HG03196 (cell line): Measurements from ENCODE around the gene CFAP74.

Experiments used
- ATAC-seq: cut with Tn5 transposase; IDR thresholded peaks from one replicate; pipeline ENCODE4 v1.9.1; 2021; ENCODE audit not compliant: unreplicated experiment

CFAP74 gene, protein sequence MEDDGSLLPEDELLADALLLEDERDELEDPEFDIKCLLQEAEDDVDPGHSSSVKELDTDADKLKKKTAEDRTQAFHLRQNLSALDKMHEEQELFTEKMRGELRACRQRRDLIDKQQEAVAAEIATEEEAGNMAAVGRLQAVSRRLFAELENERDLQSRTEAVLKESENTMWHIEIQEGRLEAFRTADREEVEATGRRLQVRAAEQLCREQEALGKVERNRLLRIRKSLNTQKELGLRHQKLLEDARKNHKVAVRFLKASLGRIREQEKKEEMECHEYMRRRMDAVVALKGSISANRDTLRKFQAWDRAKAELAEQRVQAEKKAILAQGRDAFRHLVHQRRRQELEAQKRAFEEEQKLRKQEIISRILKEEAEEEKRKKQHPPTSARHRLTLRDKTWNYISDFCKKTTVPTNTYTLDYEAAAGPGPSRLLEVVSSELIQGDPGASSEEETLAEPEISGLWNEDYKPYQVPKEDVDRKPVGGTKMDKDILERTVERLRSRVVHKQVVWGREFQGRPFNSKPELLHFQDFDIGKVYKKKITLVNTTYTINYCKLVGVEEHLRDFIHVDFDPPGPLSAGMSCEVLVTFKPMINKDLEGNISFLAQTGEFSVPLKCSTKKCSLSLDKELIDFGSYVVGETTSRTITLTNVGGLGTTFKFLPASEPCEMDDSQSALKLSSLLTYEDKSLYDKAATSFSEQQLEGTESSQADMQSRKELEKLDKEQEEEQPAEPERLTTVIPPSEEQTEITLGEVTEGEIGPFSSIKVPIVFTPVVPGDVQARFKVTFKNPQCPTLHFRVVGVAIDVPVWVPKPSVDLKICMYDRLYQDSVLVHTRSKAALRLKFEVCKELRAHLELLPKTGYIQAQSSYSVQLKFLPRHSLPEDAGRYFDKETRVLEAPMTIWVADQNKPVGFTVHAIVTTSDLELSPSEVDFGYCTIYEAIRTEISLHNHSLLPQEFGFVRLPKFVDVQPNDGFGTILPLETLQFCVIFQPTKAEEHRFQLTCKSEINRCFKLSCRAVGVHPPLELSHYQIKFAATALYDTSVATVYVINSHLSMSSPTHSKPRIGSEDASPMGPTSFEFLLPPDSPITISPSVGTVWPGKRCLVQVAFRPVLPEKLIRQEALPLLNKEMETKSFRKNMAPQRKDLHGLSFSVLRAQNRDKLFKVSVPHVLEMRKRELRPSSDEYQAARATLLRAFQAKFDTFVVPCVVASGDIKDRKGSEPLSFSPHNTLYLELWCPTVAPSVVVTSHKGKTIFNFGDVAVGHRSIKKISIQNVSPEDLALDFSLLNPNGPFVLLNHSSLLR (N-terminal part only)

DNA sequence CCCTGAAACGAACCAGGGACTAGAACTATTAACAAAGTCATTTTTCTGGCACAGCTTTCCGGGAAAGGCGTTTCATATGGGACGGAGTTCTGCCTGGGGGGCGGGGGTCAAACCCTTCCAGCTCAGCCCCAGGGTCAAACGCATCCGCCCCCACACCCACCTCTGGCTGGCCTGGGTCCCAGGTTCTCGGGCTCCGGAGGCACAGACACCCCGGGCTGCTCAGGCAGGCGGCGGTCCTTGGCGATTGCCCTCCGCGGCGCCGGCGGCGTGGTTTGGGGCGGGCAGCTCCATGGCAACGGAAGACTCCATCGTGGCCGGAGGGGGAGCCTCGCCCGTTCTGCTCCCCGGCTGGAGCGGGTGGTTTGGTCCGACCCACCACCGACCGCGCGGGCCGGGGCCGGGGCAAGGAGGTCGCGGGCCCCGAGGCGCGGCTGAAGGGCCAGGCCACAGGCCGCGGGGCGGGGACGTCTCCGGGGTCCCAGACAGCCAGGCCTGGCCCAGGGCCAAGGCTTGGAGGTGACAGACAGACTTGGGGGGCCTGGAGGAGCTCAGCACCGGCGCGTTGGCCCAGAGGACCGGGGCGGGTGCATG is at the start of gene CFAP74:
Gene CFAP74 (minus strand): TSS at position 246 of the 591 bp plus-strand sequence. CDS start 12,830 bp downstream, outside the sequence.
- no peak for ATAC-seq

DNA sequence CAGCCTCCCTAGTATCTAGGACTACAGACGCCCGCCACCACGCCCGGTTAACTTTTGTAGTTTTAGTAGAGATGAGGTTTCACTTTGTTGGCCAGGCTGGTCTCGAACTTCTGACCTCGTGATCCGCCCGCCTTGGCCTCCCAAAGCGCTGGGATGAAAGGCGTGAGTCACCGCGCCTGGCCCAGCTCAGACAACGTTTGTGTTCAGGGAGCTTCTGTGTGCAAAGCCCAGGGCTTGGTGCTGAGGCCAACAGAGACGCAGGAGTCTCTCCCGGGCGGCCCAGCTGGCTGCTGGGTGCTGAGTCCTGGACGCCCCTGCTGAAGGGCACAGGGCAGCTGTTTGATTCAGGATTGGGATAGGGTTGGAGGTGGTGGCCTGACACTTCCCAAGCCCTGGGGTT is 49.6 kb upstream of the CFAP74 start:
- ATAC-seq = no peak

DNA sequence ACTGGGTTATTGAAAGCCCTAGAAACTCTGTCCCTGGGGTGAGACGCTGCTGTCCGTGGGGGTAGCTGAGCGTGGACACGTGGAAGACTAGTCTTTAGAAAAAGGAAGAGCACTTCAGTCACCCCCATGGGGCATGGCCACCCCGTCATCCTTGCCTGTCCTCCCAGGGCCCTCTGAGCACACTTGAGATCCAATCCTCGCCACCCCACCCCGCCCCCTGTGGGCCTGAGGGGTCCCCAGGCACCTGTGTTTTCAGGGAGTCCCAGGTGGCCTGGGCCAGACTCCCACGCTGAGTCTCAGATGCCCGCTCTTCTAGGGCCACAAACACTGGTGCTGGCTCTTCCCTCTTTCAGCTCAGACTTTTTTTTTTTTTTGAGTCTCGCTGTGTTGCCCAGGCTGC is 49.2 kb upstream of the CFAP74 start:
- no peak for ATAC-seq

DNA sequence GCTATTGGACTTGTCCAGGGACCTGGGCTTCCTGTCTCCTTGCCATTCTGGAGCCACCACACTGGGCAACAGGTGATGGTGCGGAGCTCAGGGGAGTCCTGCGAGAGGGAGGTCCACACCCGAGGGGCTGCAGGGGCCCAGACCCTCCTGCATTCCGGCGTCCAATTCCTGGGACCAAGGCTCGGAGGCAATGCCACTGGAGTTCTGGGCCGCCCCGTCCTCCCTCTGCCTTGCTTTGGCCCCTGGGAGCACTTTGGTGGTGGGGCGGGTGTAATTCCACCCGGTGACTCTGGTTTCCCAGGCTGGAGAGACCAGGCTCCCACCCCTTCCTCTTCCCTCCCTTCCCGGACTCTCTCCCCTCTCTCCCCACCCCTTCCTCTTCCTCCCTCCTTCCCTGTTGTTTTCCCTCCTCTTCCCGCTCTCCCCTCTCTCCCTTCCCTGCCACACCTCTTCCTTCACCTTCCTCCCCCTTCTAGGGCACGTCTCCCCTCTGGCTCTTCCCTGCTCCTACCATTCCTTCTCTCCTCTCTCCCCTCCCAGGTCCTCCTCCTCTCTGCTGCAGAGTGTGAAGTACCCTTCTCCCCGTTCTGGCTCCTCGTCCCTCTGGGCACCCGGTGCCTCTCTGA is 48.6 kb upstream of the CFAP74 start:
- ATAC-seq = no peak

DNA sequence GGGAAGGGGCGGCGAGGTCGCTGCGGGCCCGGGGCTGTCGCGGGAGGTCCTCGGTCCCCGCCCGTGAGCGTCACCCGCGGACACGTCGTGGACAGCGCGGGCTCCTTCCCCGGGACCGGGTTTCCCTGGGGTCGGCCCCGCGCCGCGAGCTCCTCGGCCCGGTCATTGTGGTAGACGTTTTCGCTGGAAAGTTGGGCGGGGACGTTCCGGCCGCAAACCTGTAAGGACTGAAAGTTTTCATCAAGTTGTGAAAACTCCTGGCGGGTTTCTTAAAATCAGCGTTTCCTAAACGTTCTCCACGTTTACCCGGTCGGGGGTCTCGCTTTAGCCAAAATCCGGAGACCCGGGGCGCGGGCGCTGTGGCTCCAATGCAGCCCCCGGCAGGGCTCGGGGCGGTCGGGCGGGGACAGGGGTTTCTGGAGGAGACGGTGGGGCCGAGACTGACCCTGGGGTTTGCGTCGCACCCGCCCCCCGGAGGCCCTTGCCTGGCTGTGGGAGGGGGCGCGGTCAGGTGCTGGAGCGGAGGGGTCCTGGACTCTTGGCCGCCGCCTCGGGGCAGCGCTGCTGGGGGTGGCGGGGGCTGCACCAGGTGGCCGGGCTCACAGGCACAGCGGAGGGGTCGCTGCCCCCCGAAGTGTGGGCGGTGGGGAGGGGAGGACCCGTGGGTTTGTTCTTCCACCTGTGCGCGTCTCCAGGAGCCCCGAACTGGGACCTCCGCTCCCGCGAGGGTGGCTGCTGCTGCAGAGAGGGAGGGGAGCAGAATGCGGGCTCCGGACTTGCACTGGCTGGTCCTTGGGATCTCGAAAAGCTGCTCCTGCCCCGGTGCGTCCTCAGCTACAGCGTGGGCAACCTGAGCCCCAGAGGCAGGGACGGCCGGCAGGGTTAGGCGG is 47.5 kb upstream of the CFAP74 start:
- ATAC-seq = no peak

DNA sequence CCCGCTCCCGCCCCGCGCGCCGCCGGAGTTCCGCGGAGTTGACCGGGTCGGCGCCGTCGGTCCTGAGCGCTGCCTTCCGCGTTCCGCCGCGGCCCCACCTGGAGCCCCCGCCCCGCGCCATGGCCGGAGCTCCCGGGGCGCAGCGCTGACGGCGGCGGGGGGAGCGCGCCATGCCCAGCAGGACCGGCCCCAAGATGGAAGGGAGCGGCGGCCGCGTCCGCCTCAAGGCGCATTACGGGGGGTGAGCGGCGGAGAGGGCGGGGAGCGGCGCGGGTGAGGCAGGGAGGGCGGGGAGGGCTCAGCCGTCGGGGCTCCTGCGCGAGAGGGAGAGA is 46.8 kb upstream of the CFAP74 start:
- ATAC-seq = no peak

DNA sequence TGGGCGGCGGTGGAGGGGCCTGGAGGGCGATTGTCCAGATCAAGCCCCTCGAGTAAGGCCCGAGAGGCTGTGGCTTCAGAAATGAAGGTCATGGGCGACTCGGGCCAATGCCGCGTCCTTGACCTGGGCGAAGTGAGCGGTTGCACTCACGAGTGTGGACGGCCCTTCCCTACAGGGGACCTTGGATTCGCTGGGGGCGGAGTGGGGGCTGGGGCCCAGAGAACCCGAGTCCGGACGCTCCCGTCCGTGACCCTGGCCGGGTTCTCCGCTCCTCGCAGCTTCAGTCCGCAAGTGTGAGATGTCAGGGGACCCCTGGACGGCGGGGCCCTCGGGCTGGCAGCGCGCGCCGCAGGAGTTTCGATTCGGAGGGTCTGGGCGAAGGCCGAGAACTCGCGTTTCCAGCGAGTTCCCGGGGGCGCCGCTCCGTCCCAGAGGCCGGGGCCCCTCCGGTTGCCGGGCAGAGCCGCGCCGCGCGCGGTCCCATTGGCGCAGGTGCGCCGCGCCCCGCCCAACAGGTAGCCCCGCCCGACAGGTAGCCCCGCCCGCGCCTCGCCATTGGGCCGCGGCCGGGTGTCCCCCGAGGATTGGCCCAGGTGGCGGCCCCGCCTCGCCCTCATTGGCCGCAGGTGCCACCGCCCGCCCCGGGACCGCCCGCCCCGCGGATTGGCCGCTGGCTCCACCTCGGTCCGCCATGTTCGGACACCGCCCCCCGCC is 46.3 kb upstream of the CFAP74 start, which contains the start of gene PRKCZ:
Gene PRKCZ (plus strand): TSS at position 694 of the 714 bp plus-strand sequence. CDS start 220 bp downstream, outside the sequence.
- peak; percentile 45 for ATAC-seq

DNA sequence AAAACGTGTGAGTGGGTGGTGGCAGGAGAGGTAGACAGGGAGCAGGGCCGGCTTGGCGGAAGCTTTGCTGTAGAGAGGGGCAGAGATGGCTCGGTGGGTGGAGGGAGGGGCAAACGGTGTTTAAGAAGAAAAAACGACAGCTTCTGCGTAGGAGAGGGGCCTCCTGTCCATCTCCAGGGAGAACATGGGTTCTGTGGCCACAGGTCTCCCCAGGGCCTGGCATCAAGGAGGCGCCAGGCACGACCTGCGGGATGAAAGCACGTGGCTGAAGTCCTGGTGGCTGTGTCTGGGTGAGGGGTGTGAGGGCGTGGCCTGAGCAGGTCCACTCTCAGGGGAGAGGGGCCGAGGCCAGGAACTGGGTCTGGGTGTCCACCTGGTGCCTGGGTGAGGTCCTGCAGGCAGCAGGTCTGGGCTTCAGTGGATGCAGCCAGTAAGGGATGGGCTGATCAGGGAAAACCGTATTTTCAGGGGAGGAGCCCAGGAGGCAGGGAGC is 45.7 kb upstream of the CFAP74 start:
- ATAC-seq = no peak

DNA sequence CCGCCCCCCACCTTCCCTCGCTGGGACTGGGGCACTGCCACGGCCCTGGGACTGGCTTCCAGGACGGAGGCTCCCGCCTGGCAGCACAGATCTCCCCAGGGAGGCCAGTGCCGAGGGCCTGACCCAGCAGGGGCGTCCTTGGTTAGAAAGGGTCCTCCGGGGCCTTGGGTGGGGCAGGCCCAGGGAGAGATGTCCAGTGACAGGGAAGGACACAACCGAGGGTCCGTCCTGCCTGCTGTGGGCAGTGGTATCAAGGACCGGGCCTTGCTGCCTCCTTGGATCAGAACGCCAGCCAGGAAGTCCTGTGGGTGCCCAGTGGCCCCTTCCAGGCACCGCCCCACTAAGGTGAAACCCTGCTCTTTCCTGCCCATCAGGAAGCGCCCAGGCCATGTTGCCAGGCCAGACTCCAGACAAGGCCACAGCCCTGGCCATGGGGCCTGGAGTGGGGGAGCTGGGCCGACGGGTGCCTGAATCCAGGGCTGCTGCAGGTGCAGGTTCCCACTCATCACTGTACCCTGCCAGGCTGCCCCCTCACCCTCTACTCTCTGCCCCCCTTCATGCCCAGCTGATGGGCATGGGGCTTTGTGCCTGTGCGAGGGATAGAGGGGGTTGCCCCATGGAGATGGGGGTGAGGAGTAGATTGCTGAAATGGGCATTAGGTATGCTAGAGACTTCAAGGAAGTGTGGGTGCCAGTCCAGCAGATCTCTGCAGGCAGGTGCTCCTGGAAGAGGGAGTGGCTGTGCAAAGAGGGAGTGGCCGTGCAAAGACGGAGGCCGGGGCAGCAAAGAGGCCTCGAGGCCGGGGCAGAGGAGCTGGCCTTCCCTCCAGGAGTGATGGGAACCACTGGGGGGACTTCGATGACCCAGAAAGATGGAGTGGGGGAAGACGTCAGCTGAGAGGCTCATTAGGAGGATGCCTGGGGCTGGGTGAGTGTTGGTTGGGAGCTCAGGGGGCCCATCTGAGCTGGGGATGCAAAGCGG is 44.5 kb upstream of the CFAP74 start:
- no peak for ATAC-seq

DNA sequence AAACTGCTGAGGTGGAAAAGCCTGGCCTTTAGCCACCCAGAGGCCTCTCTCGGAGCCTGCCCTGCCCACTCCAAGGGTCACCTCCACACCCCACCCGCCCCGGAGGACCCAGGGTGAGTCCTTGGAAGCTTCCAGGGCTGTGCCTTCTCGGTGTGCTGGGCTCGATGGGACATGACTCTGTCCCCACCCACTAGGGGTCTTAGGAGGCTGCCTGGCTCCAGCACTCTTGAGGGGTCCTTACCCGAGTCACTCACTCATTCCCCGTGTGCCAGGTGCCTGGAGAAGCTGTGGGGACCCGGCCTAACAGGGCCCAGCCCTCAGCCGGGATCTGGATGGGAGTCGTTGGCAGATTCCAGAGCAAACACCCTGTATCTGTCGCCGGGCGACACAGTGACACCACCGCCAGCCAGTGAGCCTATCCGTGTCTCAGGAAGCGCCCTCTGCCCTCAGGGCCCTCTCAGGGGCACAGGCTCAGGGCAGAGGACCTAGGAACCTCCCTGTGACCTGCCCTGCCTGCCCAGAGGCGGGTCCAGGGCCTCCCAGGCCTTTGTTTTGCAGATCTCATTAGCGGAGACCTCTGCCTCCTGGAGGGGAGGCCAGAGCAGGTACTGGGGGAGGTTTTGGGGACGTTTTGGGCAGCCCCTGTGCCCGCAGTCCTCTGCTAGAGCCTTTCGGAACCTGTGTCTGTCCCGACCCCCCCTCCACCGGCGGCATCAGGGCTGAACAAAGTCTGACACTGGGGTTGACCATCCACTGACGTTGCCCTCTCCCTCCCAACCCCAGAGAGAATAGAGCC is 43.6 kb upstream of the CFAP74 start:
- ATAC-seq = no peak

DNA sequence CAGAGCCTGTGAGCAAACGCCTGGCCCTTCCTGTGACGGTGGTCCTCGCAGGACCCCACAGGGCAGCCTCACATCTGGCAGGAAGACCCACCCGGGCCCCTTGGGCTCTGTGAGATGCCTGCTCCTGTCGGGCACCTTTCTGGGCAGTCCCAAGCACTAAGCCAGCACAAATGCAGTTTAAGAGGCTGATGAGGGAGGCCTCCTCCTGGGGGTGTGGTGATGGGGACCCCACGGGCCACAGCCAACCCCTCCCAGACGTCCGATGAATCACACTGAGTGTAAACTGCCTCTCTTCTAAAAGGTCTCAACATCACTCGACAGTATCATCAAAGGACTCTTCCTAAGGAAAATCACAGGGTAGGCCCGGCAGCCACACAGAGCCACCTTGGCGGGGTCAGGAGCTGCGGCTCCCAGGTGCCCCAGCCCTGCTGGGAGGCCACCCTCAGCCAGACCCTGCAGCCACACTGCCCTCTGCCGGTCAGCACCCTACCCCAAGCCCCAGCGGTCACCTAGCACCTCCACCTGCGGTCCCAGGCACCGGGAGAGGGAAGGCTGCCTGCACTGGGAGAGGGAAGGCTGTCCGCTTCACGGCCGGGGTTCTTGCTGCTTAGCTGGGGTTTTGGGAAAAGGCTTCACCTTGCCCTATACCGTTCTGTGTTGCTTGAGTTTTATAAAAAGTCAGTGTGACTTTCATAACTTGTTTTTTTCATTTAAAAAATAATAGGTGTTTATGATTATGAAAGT is 42.8 kb upstream of the CFAP74 start:
- no peak for ATAC-seq

DNA sequence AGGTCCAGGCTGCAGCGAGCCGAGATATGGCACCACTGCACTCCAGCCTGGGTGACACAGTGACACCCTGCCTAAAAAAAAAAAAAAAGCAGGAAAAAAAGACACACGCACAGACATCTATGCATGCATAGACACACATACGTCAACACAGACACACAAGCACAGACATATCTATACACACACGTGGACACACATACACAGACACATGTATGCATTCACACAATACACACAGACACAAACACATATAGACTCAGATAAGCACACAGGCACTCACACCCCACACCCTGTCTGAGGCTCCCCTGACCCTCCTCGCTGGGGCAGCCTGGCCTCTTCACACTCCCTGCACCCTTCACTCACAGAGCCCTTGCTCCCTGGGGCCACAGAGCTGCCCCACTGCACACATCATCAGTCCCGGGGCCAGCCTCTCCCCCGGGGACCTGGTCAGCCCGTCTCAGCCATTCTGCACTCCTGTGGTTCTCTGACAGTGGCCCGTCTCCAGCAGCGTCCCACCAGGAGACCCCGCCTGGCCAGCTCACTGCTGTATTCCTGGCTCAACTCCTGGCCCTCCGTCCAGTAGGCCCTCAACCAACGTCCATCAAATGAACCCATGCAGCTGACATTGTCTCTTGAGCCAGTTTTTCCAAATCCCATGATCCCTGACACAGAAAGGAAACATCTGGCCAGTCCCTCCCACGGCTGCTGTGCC is 42.0 kb upstream of the CFAP74 start:
- ATAC-seq = no peak

DNA sequence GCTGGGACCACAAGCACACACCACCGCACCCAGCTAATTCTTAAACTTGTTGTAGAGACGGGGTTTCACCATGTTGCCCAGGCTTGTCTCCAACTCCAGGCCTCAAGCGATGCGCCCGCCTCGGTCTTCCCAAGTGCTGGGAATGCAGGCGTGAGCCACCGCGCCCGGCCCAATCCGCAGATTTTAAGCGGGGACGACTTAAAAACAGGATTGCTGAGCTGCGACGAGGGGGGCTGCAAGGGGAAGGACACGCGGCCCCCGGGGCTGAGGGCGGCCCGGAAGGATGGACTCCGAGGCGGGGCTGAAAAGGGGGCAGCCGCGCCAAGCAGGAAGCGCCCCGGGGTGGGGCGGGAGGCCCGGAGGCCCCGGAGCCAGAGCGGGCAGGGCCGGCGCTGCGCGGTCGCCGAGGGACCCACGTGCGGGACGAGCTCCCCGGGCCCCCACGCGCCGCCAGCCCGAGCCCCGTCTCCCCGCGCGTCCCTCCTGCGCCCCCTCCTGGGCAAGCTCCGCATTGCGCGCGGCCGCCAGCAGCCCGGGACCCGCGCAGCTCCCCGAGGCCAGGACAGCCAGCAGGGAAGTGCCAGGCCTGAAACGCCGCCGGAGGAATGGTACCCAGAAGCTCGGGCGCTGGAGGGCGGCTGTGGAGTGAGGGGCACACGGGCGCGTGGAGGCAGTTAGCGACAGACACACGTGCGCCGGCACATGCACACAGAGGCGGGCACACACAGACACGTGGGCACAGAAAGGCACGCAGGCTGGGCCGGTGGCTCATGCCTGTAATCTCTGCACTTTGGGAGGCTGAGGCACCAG is 41.1 kb upstream of the CFAP74 start:
- no peak for ATAC-seq

DNA sequence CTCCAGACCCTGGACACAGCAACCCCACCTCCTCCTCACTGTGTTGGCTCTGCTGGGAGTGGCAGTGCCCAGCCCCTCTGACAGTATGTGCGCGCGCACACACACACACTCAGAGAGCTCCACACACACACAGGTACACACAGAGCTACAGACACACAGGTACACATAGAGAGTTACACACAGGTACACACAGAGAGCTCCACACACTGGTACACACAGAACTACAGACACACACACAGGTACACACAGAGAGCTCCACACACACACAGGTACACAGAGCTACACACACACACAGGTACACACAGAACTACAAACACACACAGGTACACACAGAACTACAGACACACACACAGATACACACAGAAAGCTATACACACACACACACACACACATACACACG is 40.3 kb upstream of the CFAP74 start:
- ATAC-seq = no peak
